Amniotic stem cell (primary cell): ENCODE results near the gene CMTM1.
A peak's percentile ranks its signal among the peaks of the same experiment; 100 is the strongest.

Experiments
- DNase-seq: peaks from one replicate; lab custom pipeline; 2025; lab: John Stamatoyannopoulos, UW

CMTM1 gene

DNA sequence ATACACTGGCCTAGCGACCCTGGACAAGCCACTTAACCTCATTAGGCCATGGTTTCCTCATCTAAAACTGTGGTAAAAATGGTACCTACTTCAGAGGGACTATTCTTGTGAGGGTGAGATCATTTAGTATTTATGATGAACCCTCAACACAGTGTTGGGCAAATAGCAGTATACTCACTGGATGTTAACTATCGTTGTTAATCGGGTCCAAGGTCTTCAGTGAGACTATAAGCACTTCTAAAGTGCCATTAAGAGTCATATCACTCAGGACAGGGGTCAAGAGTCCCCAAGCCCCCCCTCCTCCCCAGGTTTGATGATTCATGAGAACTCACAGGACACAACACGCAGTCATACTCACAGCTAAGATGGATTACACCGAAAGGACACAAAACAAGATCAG is 27.3 kb upstream of the CMTM1 start:
- DNase-seq, result no peak

DNA sequence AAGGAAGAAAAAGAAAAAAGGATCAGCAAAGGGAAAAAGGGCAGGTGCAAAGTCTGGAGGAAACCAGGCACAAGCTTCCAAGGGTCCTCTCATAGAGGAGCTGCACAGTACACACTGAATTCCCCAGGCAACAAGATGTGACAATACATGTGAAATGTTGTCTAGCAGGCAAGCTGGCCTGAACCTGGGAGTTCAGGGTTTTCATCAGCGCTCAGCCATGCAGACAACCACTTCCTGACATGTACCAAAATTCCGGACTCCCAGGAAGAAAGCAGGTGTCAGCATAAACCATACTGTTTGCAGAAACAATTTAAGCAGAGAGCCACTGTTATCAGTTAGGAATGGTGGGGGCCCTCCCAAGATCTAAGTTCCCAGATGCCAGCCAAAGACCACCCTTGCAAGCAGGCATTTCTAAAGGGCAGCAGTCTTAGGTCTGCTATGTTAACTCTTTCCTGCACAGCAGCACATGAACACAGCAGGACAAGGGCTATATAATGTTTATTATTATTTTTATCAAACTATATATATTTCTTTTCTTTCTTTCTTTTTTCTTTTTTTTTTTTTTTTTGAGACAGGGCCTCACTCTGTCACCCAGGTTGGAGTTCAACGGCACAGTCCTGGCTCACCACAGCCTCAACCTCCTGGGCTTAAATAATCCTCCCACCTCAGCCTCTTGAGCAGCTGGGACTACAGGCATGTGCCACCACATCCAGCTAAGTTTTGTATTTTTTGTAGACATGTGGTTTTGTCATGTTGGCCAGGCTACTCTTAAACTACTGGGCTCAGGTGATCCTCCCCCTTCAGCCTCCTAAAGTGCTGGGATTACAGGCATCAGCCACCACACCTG is 26.4 kb upstream of the CMTM1 start:
- DNase-seq, result no peak

DNA sequence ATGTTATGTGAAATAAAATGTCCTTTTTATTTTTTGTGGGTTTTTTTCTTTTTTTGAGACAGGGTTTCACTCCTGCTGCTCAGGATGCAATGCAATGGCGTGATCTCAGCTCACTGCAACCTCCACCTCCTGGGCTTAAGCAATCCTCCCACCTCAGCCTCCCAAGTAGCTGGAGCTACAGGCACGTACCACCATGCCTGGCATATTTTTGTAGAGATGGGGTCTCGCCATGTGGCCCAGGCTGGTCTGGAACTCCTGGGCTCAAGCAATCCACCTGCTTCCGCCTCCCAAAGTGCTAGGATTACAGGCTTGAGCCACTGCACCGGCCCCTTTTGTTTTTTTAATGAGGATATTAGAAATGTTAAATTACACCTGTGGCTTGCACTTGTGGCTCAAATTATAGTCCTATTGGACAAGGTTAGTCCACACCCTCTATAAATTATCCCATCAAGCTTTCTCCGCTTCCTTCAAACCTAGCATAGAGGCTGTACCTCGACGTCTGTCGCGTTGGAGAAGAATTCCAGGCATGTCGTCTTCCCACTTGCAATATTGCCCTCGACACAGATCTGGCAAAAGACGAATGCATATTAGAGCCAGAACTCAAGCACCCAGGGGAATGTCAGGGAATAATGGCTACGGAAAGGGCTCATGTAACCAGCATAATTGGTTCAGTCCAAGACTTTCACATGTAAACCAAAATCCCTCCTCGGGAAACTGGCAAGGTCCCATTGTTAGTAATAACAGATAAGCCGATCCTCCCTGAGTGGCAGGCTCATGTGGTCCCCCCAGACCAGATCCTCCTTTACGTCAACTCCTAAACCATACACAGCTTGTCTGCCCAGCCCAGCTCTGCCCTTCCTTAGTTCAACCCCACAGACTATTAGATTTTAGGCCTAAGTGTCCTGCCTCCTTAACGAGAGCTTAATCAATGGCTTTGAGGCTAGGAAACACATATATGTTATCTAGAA is 24.6 kb upstream of the CMTM1 start:
- no peak for DNase-seq

DNA sequence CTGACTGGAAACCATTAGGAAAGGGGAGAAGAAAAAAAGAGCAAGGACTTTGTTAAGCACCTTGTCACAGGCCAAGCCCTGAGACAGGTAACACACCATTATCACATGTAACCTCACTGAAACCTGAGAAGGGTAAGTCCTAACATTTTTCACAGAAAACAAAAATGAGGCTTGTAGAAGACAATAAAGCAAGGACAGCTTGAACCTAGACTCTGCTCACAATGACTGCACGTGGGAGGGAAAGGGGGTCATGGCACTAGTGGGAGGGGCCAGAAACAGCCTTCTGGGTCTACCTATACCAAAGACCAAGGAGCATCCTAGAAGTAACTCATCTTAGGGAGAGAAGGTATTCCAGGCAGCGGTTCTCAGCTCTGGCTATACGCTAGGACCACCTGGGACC is 23.8 kb upstream of the CMTM1 start:
- DNase-seq, result no peak

DNA sequence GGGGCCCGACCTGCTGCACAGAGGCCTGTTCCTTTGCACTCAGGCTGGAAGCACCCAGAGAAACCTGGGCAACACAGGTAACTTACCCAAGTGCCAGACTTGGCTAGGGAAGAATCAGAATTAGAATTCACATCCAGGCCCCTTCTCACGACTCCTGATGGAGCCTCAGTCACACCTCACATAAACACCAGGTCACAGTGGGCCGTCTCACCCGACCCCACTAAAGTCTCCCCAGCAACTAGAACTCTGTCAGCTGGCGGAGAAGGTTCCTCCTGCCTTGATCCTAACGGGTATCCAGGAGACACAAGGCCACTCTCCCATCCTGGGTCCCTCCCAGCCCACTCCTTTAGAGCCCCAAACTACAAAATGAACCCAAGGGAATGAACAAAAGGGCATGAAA is 22.7 kb upstream of the CMTM1 start:
- DNase-seq, result no peak

DNA sequence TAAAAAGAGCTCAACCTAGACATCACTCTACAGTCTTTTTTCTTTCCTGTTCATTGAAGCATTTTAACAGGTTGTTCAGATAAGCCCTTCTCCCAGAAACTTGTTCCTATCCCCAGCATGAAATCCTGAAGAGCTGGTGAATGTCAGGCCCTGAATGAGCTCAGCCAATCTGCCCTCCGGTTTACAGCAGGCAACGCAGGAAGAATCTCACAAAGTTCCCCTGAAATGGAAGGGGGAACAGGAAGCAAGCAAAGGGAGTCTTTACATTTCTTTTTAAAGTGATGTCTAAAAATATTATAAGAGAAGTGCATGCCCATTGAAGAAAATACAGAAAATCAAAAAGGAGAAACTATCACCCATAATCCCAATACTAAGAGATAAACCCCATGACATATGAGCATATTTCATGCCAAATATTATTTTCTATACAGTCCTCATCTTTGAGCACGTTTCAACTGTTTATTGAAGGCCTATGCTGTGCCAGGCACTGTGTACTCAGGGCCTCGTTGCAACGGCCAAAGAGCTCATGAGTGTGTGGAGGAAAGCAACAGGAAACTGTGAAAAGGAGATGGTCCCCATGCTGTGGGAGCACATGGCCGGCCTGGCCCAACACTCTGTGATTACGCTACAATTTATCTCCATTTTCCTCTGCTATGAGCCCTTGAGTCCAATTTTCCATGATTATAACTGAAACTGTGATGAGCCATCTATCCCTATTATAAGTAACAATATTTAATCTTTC is 22.1 kb upstream of the CMTM1 start:
- no peak for DNase-seq

DNA sequence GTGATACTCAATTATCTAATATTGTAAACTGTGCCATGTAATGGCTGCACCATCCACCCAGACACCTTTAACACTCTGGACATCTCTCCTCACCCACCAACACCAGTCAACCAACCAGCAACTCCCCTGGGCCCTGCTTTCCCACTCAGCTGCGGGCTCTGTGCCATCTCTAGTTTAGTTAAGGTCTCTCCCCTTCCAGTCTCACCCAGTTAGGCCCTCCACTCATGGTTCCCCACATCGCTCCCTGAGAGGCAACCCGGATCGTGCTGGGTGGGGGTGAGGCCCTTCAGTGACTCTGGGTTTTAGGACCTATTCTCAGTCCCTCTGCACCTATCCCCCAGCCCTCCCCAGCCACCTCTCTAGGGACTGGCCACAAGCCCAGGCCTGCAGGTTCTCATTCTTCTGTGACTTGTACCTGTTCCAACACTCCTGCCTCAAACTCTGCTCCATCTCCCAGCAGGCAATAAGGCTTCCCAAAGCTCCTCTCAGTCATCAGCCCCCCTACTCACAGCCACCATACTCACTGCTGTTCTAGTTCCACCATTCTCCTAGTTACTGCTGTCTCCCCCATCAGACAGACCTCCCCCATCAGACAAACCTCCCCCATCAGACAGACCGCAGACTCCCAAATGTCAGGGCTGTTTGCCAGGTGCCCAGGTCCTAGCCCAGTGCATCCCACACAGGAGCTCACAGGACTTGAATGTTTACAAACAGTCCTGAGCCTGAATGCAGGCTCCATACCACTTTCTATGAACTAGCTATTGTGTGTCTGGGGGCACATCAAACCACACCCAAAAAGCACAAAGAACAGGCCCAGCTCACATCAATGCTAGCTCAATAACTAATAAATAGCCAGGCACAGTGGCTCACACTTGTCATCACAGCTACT is 18.9 kb upstream of the CMTM1 start:
- DNase-seq, result no peak

DNA sequence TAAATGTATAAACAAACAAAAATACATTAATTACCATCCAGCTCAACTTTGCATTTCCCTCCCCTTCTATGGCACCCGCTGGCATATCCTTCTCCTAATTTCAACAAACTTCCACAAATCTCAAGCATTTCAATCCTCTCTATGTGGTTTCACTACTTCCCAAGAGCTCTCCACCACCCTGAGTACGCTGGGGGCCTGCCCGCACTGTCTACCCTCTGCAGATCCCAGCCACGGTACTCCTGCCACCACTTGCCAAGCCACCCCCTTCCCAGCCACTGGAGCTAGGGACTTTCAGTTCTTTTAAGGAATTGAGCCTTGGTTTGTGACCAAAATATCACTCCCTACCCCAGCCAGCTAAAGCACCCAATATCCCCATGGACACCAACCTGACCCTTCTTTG is 18.2 kb upstream of the CMTM1 start:
- no peak for DNase-seq

DNA sequence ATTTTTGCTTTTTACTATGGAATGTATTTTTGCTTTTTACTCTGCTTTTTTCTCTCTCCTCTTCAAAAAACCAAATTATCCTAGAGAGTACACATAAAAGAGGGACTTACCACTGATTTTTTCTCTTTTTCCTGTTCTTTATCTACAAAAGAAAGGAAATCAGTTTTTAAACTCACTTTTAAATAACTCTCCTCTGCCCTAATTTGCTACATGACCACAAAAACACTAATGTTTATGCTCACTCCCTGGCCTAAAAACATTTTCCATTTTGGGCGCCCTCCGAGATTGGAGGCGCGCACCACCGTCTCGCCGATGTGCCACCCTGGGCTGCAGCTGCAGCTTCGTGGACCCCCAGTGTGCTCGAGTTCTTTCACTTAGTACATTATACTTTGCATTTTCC is 17.4 kb upstream of the CMTM1 start:
- DNase-seq, result no peak

DNA sequence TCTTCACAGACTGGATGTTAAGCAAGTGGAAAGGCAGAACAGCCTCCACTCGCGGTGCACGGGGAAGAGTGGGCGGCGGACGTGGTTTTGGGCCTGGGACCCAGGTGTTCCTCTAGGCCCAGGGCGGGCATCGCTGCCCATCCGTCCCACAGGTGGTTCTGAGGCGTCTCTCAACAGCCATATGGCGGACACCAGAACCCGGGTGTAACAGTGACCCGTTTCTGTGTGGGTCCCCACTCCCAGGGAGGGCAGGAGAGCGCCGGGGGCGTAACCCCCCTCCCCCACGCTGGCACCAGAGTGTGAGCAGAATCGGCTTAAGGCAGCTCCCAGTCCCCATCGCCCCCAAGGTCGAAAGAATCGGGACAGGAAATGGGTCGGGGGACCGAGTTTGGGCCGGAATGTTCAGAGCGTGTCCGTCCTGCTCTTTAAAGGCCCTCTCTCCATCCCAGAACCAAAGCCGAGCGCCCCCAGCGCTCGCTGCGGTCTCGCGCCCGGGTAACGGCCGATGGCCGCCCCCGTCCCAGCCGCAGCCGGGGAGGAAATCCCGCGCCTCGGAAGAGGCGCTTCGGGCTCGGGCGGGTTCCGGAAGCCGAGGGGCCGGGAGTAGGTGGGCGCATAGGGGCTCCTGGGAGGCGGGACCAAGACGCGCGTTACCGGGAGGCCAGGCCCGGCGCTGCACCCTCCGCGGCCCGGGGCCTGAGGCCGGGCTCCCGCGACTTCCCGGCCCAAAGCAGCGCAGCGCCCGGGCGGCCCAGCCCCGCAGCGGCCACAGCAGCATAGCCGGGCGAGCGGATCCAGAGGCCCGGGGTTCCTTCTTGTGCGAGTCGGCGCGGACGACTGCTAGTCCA is 16.7 kb upstream of the CMTM1 start, which contains the start of gene TK2:
TK2 (minus strand) TSS at position 839 of the 848 bp plus-strand sequence; CDS start at position 778, 61 bp downstream.
- peak; percentile 46 for DNase-seq

DNA sequence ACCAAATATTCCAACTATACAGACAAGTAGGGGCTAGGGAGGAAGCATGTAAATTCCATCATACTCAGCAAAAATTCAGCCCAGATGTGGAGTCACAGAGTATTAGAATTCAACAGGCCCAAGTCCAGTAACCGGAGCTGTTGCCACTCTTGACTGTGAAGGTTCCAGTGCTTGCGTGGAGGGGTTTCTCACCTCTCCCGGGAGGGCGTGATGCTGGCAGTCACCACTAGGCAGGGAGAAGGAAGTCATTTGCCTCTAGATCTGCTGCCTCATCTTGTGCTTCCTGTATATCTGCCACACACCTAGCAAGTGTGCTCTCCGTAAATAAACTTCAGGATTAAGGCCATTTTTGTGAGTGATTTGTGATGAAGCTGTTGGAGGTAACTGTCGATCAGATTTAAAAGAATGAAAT is 14.9 kb upstream of the CMTM1 start:
- DNase-seq, result no peak

DNA sequence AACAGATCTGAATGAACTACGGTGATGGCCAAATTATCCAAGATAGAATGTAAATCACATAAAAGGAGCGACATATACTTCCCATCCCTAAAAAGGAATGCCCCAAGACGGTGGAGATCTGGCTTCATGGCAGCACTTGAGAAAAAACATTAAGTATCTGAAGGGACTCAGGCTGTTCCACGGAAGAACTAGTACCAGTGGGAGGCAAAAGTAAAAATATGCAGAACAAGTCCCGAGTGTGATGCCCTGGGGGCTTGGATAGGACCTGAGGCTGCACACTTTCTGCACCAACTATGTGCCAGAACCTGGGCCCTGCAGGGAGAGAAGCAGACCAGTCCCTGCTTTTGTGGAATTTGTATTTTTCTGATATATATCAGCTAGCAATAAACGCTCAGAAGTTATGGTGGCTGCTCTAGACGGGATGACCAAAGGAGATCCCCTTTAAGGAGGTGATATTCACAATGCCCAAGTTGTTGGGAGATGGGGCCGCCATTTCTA is 14.4 kb upstream of the CMTM1 start:
- no peak for DNase-seq

DNA sequence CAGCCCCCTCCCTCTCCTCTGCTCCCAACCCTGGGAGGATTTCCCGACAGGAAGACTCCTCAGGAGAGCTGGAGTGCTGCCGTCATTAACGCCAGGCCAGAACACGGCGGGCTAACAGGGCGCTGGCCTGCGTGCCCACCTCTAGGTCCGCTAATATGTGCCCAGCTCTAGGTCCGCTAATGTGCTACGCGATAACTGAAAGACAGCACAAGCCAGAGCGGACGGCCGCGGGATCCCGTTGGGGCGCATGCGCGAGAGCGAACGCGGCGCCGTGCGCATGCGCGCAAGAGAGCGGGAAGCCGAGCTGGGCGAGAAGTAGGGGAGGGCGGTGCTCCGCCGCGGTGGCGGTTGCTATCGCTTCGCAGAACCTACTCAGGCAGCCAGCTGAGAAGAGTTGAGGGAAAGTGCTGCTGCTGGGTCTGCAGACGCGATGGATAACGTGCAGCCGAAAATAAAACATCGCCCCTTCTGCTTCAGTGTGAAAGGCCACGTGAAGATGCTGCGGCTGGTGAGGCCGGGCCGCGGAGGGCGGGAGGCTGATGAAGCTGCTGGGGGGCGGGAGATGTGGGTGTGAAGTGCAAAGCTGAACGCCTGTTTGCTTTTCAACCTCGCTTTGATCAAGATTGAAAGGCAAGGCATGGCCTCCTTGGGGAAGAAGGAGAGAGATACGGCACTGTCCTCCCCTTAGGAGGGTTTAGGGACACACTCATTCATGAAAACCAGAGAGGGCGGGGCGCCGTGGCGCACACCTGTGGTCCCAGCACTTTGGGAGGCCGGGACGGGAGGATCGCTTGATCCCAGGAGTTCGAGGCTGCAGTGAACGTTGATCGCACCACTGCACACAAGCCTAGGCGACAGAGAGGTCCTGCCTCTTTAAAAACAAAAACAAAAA is 13.7 kb upstream of the CMTM1 start, which contains the start of gene CKLF:
CKLF (plus strand) TSS at position 291 of the 892 bp plus-strand sequence; CDS start at position 431, 140 bp downstream.
- peak; percentile 30 for DNase-seq

DNA sequence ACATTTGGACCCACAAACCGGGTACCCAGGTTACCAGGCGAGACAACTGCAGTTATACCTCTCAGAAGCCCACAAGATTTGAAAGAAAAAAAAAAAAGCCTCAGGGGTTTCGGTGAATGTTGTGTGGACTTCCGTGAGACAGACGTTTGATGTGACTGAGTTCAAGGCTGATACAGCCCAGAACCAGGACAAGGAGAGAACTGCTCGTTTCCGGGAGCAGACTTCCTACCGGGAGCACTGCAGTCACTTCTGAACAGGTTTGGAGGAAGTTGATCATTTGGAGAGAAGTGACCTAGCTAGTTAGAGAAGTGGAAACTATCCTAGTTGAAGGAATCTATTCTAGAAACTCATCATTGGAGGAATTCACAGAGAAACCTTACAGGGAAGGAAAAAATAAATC is 13.0 kb upstream of the CMTM1 start:
- DNase-seq, result no peak

DNA sequence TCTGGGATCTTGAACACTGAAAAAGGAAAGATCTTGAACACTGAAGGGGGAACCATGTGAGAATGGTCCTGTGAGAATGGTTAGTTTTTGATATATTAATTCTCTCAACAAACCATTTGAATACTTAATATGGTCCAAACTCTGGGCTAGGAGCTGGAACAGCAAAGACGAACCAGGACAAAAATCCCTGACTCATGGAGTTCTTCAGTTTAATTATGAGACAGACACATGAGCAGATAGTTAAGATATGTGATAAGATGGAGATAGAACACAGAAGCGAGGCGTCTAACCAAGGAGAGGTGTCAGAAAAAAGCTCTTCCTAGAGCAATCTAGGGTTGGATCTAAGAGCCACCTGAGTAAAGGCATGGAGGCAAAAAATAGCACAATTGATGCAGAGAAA is 12.2 kb upstream of the CMTM1 start:
- DNase-seq, result no peak

DNA sequence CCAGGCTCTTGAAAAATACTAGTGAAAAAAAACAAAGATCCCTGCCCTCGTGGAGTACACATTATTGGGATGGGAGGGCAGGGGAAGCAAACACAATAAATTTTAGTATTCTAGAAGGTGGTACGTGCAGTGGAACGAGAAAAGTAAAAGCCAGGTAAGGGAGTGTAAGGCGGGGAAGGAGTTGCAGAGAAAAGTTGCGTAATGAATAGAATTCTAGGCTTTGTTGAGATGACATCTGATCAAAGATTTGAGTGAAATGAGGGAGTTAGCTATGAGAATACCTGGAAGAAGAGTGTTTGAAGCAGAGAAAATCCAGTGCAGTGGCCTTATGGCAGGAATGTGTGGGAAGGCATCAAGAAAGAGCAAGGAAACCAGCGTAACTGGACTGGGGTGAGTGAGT is 11.7 kb upstream of the CMTM1 start:
- DNase-seq, result no peak

DNA sequence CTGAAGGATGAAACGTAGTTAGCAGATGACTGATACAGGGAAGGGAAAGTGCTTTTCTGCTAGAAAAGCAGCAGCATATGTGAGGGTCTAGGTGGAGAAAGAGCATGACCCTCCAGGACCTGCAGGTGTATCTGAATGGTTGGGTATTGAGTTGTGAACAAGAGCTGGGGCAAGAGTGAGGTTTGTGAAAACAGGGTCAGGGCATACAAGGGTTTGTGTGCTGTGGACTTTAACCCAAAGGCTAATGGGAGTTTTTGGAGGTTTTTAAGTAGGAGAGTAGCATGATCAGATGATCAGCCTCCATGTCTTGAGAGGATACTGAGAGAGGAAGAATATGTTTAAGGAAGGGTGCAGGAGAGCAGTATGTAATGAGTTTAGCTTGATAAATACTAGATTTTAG is 6.1 kb upstream of the CMTM1 start:
- no peak for DNase-seq

DNA sequence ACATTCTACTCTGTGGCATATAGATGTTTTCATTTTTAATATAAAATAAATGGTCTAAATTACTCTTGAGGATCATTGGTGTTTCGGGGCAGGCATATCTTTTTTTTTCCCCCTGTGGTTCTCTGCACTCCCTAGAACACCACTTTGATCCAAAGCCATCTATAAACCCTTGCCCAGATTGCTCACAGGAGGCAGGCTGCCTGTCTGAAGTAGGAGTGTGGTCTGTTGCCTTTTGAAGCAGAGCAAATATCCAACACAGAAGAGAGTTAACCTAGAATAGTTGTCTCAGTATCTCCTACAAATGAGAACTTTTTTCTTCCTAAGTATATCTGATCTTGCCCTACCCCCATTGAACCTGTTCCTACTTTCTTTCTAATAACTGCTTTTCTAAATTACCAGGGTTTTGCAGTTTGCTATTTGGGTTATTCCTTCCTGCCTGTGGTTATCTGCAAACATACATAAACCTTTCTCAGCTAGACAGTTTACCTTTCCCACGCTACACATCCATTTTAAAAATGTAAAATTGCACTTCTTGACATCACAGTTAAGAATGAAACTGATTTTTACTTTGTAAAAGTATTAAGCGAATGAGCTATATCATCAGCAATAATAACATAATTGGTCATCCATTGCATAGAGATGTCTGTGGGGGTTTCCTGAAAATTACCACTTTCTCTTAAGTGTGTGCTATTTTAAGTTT is 4.7 kb upstream of the CMTM1 start:
- no peak for DNase-seq
